AG04450 (cell line): Measurements from ENCODE around the gene ADGRF4. TPM values are rescaled to one million over a fixed set of nuclear protein-coding genes. Genes with fewer than 3 reads are reported as not detected.

ENCODE experiments used
- CTCF ChIA-PET: fragments of 300-600, 350-600 bp; formaldehyde crosslinking; extraction: SDS; loops from one replicate; lab custom pipeline; 2022; ENCODE audit warnings: antibody characterized with exemption, inconsistent platforms; lab: Charles Lee
- POLR2A ChIA-PET: fragments of 350-600 bp; formaldehyde crosslinking; extraction: SDS; loops from one replicate; lab custom pipeline; 2021; ENCODE audit warnings: antibody characterized with exemption, inconsistent platforms; lab: Yijun Ruan, JAX
- DNase-seq: peaks from one replicate; pipeline ENCODE4 v3.0.0-alpha.2; 2011; ENCODE audit warnings: low read depth, low spot score
- H3K27ac ChIP-seq: one replicate; pipeline ENCODE4 v1.5.1; 2012; ENCODE audit warnings: low read depth, low read length, control low read depth
- H3K27me3 ChIP-seq: one replicate; pipeline ENCODE4 v1.6.0; 2012; ENCODE audit warnings: low read length; ENCODE audit not compliant: control insufficient read depth, insufficient read depth
- H3K4me3 ChIP-seq: 2 replicates; pipeline ENCODE4 v1.5.1; 2011; ENCODE audit warnings: mild to moderate bottlenecking, low read depth, low read length, control low read depth
- H3K9me3 ChIP-seq: 2 replicates; pipeline ENCODE4 v1.5.1; 2012; ENCODE audit warnings: low read length; ENCODE audit not compliant: control insufficient read depth, insufficient read depth
- CTCF ChIP-seq: IDR thresholded peaks from 2 replicates; pipeline ENCODE4 v1.5.1; 2011; ENCODE audit warnings: low read depth, low read length, control low read depth, inconsistent platforms
- polyA plus RNA-seq: library from polyadenylated mRNA; depleted of rRNA; stranded (reverse); fragments of >200 nt; gene quantifications from 2 replicates; pipeline ENCODE4 v1.2.3, GENCODE V29; 2011

Gene ADGRF4
- polyA plus RNA-seq, 1 experiment: not detected

- Histone ChIP-seq H3K4me3 (no peak overlapping the region), H3K27ac (no peak overlapping the region), H3K9me3 (no peaks in the 10 kb centered on the region), H3K27me3 (no peaks in the 10 kb centered on the region)
- CTCF ChIA-PET: no interaction called here
- no peak for DNase-seq
- TF ChIP-seq CTCF: no peak
- POLR2A ChIA-PET: no interaction called here
Measured at GRCh38 chr6:47718571-47718970, 20.2 kb downstream of the ADGRF4 start.

DNA sequence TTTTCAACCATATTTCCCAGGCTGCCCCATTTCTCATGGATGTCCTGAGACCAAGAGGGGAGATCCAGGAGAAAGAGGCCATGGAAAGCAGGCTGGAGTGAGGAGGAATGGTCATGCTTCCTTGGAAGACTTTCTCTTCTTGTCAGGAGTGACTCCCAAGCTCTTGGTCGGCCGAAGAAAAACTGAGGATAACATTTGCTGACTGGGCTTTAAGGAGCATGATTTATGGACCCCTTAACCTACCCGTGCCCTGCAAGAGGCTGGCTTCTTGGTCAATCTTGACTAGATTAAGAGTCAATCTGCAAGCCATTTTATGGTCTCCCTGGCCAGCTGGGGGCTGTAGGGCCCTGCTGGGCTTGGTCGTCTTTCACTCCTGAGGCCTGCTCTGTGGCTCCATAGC is 22.8 kb downstream of the ADGRF4 start:
- ChIA-PET CTCF (no interaction called here), POLR2A (no interaction called here)
- TF ChIP-seq CTCF: no peak
- DNase-seq: no peak
- no peak overlapping the region for H3K4me3 ChIP-seq
- H3K9me3 ChIP-seq: no peaks in the 10 kb centered on the region
- no peaks in the 10 kb centered on the region for H3K27me3 ChIP-seq
- H3K27ac ChIP-seq: no peak overlapping the region

- DNase-seq: no peak
- no peak for TF ChIP-seq CTCF
- H3K27me3 ChIP-seq: no peaks in the 10 kb centered on the region
- CTCF ChIA-PET: no interaction called here
- no peak overlapping the region for H3K4me3 ChIP-seq
- POLR2A ChIA-PET: no interaction called here
- H3K9me3 ChIP-seq: no peaks in the 10 kb centered on the region
- no peak overlapping the region for H3K27ac ChIP-seq
Measured at GRCh38 chr6:47722194-47722593, 23.8 kb downstream of the ADGRF4 start.

- DNase-seq: no peak
- H3K4me3 ChIP-seq: no peak overlapping the region
- TF ChIP-seq CTCF: no peak
- H3K9me3 ChIP-seq: no peaks in the 10 kb centered on the region
- ChIA-PET POLR2A (no interaction called here), CTCF (no interaction called here)
- H3K27ac ChIP-seq: no peak overlapping the region
- H3K27me3 ChIP-seq: no peaks in the 10 kb centered on the region
Measured at GRCh38 chr6:47724300-47724699, 25.9 kb downstream of the ADGRF4 start.

GRCh38 chr6:47727391-47727790 is 29.0 kb downstream of the ADGRF4 start:
- TF ChIP-seq CTCF: no peak
- Histone ChIP-seq H3K4me3 (no peak overlapping the region), H3K9me3 (no peaks in the 10 kb centered on the region), H3K27me3 (no peaks in the 10 kb centered on the region), H3K27ac (no peak overlapping the region)
- DNase-seq: no peak
- ChIA-PET CTCF (interaction anchor here (0.6 to 1.6 kb wide), 2 partner anchors 97 to 116 kb away, joined by 4 to 5 read pairs; no protein-coding TSS in a partner anchor), POLR2A (no interaction called here)
